ENCODE results near the gene SH3PXD2A.
"Not testable (repeated sequence)": the region's sequence is repeated elsewhere in the genome, so short reads cannot be mapped to it uniquely, and the experiment has no call there.

Gene SH3PXD2A

DNA sequence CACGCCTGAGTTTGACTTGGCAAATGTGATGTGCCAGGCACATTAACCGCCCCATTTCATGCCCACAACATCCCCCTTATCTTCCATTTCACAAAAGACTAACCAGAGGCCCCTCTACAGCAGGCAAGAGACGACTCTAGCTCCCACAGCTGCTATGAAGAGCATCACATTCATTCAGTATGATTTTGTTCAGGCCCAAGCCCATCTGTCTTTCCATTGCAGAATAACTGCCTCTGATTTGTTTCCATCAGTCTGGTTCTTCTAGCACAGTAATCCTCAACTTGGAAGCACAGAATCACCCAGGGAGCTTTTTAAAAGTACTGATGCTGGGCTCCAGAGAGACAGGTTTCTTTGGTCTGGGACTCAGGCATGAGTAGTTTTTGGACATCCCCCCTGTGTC, 192.1 kb downstream of the SH3PXD2A start:
- Histone ChIP-seq H3K9me3 (ENCODE audit: control insufficient read depth, low read length) (no peaks in the 10 kb centered on the region), H3K27ac (no peak overlapping the region), H3K27me3 (ENCODE audit: control insufficient read depth, insufficient read depth, low read length) (peaks cover 4% of the 10 kb centered on the region), H3K4me2 (ENCODE audit: low read length) (no peak overlapping the region), H3K4me3 (ENCODE audit: low read depth, low read length) (no peak overlapping the region), H3K36me3 (ENCODE audit: control insufficient read depth, insufficient read depth, low read length) (no peaks in the 10 kb centered on the region), H3K9ac (no peak overlapping the region), H3K79me2 (peaks cover 12% of the 10 kb centered on the region), H3K4me1 (peaks cover 12% of the 10 kb centered on the region), H2AFZ (no peak overlapping the region)
- TF ChIP-seq, protein P1, sequence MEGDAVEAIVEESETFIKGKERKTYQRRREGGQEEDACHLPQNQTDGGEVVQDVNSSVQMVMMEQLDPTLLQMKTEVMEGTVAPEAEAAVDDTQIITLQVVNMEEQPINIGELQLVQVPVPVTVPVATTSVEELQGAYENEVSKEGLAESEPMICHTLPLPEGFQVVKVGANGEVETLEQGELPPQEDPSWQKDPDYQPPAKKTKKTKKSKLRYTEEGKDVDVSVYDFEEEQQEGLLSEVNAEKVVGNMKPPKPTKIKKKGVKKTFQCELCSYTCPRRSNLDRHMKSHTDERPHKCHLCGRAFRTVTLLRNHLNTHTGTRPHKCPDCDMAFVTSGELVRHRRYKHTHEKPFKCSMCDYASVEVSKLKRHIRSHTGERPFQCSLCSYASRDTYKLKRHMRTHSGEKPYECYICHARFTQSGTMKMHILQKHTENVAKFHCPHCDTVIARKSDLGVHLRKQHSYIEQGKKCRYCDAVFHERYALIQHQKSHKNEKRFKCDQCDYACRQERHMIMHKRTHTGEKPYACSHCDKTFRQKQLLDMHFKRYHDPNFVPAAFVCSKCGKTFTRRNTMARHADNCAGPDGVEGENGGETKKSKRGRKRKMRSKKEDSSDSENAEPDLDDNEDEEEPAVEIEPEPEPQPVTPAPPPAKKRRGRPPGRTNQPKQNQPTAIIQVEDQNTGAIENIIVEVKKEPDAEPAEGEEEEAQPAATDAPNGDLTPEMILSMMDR (IDR thresholded peaks at IDR 0.05): no peak

DNA sequence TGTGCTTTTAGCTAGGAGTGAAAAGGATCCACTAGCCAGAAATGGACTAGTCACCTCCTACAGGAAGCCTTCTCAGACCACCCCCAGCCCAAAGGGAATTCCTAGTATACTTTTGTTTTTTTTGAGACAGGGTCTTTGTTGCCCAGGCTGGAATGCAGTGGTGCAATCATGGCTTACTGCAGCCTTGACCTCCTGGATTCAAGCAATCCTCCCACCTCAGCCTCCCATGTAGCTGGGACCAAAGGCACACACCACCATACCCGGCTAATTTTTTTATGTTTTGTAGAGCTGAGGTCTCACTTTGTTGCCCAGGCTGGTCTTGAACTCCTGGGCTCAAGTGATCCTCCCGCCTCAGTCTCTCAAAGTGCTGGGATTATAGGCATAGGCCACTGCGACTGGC, 192.7 kb downstream of the SH3PXD2A start:
- H3K4me2 ChIP-seq (ENCODE audit: low read length); H3K36me3 ChIP-seq (ENCODE audit: control insufficient read depth, insufficient read depth, low read length); H3K4me3 ChIP-seq (ENCODE audit: low read depth, low read length); H3K27me3 ChIP-seq (ENCODE audit: control insufficient read depth, insufficient read depth, low read length); H2AFZ ChIP-seq; H3K9ac ChIP-seq; H3K9me3 ChIP-seq (ENCODE audit: control insufficient read depth, low read length); H3K27ac ChIP-seq: not testable (repeated sequence)
- Histone ChIP-seq H3K79me2 (peaks cover 12% of the 10 kb centered on the region), H3K4me1 (peaks cover 12% of the 10 kb centered on the region)

DNA sequence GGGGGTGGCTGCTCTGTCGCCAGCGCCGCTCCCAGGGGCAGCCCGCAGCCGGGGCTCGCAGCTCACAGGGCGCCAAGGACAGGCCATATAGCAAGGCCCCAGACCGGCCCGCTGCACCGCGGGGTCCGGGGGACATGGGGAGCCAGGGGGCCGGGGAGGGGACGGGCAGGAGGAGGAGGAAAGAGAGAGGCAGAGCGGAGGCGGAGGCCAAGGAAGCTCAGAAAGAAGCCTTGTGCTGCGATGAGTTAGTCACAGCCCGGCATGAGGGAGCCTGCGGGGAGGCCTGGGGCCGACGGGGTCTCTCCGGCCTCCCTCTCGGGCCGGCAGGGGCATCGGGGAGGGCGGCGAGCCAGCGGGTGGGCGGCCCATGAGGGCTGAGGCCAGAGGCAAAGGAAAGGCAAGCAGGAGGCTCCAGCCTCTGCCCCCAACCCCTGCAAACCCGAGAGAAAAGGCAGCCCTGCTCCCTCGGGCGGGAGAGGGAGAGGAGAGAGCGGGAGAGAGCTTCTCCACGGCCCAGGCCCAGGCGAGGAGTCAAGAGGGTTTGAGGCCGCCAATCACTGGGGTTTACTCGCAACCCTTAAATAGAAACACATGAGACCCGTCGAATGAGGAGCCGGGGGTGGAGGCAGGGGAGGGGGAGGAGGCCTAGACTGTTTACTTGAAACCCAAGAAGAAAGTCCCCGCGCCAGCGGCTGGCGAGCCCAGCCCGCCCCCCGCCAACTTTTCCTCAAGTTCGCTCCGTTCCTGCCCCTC, 194.0 kb downstream of the SH3PXD2A start:
- Histone ChIP-seq H3K79me2 (peaks cover 9% of the 10 kb centered on the region), H3K36me3 (ENCODE audit: control insufficient read depth, insufficient read depth, low read length) (no peaks in the 10 kb centered on the region), H3K9ac (peak overlapping the region; percentile 64), H3K4me2 (ENCODE audit: low read length) (peak overlapping the region; percentile 87), H3K9me3 (ENCODE audit: control insufficient read depth, low read length) (no peaks in the 10 kb centered on the region), H3K4me1 (peaks cover 12% of the 10 kb centered on the region), H3K27ac (peak overlapping the region; percentile 72), H3K4me3 (ENCODE audit: low read depth, low read length) (peak overlapping the region; percentile 64), H2AFZ (peak overlapping the region; percentile 93), H3K27me3 (ENCODE audit: control insufficient read depth, insufficient read depth, low read length) (no peaks in the 10 kb centered on the region)
- TF ChIP-seq, protein P1 (IDR thresholded peaks at IDR 0.05): peak; percentile 12

DNA sequence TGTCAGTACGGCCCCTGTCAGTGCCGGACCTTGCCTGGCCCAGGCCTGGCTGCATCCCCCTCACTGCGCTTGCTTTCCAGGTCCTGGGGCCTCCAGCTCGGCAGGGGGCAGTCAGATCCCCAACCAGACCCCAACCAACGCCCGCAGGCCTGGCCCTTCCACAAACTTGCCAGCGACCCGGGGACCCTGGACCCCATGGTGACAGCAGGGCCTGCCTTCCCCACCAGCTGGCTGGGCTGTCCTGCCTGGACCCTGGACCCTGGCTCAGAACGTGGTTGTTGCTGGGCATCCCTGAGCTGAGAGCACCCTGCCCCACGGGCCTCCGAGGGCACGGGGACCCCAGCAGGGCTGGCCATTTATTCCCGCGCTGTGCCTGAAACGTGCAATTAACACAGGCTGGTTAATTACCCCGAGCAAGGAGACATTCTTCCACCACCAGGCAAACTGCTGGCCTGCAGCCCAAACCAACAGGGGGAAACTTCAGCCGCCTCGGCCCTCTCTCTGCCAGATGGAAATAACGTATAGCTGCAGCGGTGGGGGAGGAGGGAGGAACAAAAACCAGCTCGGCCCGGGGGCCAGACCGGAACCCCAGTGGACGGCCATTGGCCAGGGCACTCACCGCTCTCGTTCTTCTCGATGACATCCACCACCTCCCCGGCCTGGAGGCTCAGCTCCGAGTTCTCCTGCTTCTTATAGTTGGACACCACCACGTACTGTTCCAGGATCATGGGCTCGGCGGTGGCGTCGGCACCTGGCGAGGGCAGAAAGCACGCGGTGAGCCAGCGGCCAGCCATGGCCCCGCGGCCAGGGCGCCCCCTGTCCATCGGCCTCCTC, 194.8 kb downstream of the SH3PXD2A start:
- Histone ChIP-seq H3K4me3 (ENCODE audit: low read depth, low read length) (peak overlapping the region; percentile 64), H3K27ac (peak overlapping the region; percentile 72), H3K79me2 (peaks cover 6% of the 10 kb centered on the region), H2AFZ (peak overlapping the region; percentile 93), H3K27me3 (ENCODE audit: control insufficient read depth, insufficient read depth, low read length) (no peaks in the 10 kb centered on the region), H3K4me1 (peaks cover 12% of the 10 kb centered on the region), H3K36me3 (ENCODE audit: control insufficient read depth, insufficient read depth, low read length) (no peaks in the 10 kb centered on the region), H3K9me3 (ENCODE audit: control insufficient read depth, low read length) (no peaks in the 10 kb centered on the region), H3K9ac (peak overlapping the region; percentile 64), H3K4me2 (ENCODE audit: low read length) (peak overlapping the region; percentile 87)
- TF ChIP-seq, protein P1 (IDR thresholded peaks at IDR 0.05): peak; percentile 17

DNA sequence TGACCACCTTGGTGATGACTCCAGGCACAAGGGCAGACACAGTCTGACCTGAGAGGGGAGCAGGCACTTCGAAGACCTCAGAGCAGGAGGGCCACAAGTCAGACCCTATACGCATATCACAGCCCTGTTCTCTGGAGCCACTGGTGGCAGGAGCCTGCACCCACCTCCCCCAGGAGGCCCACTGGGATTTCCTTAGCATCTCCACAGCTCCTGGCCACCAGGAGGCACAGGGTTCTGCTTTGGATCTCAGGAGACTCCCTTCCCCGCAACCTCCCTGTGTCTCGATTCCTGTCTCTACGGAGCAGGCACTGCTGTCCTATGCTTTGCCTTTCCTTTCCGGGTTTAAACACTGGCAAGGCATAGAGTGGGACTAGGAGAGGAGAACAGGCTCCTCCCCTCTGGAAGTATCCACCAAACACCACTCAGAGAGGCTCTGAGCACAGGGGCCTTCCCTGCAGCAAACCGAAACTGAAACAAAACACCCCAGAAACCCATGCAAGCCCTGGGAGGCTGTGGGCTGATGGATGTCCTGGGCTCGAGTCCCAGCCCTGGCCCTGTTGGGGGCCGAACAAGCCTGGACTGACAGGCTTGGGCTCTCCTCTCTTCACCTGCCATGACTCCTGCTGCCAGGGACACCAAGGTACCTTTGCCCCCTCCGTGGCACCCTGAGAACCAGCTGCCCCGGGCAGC, 195.6 kb downstream of the SH3PXD2A start:
- H3K27ac ChIP-seq: peak overlapping the region; percentile 72
- H3K79me2 ChIP-seq: peaks cover 6% of the 10 kb centered on the region
- H3K4me1 ChIP-seq: peaks cover 12% of the 10 kb centered on the region

More for the DNA sequence above, 195.6 kb downstream of the SH3PXD2A start:
- Histone ChIP-seq H3K36me3 (ENCODE audit: control insufficient read depth, insufficient read depth, low read length) (no peaks in the 10 kb centered on the region), H3K9ac (peak overlapping the region; percentile 64), H3K4me2 (ENCODE audit: low read length) (peak overlapping the region; percentile 87), H3K27me3 (ENCODE audit: control insufficient read depth, insufficient read depth, low read length) (no peaks in the 10 kb centered on the region), H3K4me3 (ENCODE audit: low read depth, low read length) (peak overlapping the region; percentile 64), H3K9me3 (ENCODE audit: control insufficient read depth, low read length) (no peaks in the 10 kb centered on the region), H2AFZ (peak overlapping the region; percentile 93)
- TF ChIP-seq, protein P1 (IDR thresholded peaks at IDR 0.05): no peak

All from parathyroid adenoma (tissue), 2 donors.